Measurements from ENCODE around the gene CEND1.

Gene CEND1

GRCh38 chr11:811446-812245, 21.8 kb upstream of the CEND1 start:
- DNase-seq: no peak

- DNase-seq: no peak
Observed at GRCh38 chr11:810040-810567, 20.2 kb upstream of the CEND1 start.

DNA sequence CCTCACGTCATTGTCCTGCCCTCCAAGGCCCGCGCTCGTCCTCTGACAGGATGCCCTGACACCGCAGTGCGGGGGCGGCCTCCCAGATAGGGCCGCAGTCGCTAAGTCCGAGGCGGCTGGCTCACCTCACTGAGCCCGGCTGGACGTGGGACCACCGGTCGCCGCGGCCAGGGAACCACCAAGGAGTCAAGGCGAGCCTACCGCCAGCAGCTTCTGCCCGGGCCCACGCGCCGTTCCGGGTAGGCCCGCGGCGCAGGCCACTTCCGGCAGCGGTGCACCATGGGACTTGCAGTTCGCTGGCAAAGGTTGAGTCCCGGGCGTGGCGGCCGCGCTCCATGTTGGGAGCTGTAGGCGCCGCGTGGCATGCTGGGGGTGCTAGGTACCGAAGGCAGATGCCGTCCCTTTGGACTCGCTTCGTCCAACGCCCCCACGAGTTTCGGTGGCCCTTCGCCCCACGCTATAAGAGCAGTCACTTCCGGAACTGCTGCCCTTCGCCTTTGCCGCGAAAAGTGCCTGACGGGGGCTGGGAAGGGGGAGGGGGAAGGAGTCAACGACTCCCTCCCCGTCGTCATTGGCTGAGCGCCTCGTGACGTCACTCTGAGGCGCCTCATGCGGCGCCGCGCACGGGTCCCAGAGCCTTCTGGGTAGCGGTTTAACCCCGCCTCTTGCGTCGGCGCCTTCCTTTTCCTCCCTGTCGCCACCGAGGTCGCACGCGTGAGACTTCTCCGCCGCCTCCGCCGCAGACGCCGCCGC, 19.6 kb upstream of the CEND1 start, which contains the start of gene RPLP2:
Gene RPLP2 (plus strand): TSS at position 681 of the 753 bp plus-strand sequence. CDS start 268 bp downstream, outside the sequence.
- DNase-seq: peak; percentile 97

DNA sequence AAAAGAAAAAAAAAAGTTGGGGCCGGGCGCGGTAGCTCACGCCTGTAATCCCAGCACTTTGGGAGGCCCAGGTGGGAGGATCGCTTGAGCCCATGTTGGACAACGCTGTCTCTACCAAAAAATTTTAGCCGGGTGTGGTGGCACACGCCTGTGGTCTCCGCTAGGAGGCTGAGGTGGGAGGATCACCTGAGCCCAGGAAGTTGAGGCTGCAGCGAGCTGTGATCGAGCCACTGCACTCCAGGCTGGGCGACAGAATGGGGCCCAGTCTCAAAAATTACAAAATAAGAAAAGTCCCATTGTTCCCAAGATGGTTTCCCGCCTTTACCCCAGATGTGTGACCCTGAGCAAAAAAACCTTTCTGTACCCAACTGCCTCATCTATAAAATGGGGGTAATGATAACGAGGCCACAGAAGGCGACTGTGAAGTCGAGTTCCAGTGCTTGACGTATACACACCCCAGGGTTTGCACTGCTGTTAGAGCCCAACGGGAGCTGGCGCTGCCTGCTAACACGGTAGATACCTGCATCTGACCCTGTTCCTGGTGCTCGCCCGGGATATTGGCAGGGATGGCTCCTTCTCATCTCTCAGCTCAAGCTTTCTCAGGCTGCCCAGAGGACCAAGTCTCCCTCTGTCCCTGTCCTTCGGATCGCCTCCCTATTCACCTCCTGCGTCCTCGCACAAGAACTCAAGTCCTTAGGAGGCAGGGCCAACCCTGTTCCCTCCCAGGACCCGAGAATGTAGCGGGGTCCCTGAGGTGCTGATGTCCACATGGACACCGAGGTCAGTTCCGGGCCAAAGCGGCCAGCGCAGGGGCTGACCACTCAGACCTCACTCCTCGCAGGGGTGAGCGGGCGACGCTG, 18.8 kb upstream of the CEND1 start:
- no peak for DNase-seq

GRCh38 chr11:804599-804964, 14.7 kb upstream of the CEND1 start:
- no peak for DNase-seq

GRCh38 chr11:803770-804598, 14.1 kb upstream of the CEND1 start:
- no peak for DNase-seq

GRCh38 chr11:803467-803742, 13.5 kb upstream of the CEND1 start:
- no peak for DNase-seq

GRCh38 chr11:802693-803466, 13.0 kb upstream of the CEND1 start:
- DNase-seq: no peak

DNA sequence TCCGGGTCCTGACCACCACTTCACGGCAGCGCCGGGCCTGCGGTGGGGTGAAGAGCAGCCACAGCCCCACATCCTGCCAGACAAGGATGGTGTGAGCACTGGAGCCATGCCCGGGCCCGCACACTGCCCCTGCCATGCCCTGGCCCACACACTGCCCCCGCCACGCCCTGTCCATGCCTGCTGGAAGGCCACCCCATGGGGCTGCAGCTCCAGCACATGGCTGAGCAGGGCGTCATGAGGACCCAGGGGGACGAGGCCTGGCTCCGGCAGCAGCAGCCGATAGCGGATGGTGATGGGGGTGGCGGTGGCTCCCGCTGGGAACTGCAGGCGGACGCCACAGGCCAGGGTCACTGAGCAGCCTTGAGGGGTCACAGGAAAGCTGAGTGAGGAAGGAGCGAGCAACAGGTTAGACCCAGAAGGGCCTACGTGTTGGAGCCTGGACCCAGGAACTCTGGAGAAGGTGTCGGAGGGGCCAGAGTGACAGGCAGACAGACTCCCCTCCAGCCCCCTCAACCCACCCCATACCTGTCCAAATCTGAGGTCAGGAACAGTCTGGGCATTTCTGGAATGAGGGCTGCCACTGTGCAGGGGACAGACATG, 12.2 kb upstream of the CEND1 start:
- no peak for DNase-seq

DNA sequence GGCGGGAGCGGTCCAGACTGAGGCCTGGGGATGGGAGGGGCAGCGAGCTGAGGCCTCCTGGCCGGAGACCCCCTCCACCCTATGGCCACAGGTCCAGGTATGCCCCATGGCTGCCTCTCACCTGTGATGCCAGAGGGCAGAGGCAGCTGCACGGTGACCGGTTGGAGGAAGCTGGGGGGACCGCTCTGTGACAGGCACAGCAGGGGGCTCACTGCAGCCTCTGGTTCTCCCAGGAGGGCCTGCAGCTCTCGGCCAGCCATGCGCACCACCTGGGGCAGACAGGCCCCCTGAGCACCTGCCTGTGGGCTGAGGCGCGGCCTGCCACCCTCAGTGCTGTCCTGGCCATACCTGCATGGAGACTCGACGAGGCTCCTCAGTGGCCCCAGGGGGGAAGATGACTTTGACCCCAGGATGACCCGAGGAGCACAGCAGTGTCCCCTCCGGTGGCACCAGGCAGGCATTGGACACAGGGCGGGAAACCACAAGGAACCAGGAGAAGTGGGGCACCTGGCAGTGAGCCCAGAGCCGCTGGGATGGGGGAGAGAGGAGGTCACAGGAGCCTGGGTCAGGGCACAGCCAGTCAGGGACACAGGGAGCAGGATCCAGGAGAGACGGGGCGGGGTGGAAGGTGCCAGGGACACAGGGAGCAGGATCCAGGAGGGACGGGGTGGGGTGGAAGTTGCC, 11.3 kb upstream of the CEND1 start:
- DNase-seq: no peak

DNA sequence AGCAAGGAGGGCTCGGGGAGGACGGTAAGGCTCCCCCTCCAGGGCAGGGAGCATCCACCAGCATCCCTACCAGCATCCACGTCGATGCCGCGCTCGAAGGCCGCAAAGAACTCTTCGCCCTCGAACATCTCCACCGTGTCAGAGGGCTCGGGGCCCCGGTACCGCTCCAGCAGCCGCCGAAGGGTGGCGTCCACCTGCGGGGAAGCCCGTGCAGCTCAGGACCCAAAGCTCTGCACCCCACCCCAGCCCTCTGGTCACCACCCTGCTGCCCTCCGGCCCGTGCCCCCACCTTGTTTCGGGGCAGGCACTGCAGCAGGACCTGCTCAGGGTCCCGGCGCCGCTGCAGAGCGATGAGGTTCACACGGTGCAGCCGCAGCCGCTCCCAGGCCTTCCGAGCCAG, 10.6 kb upstream of the CEND1 start:
- no peak for DNase-seq

DNA sequence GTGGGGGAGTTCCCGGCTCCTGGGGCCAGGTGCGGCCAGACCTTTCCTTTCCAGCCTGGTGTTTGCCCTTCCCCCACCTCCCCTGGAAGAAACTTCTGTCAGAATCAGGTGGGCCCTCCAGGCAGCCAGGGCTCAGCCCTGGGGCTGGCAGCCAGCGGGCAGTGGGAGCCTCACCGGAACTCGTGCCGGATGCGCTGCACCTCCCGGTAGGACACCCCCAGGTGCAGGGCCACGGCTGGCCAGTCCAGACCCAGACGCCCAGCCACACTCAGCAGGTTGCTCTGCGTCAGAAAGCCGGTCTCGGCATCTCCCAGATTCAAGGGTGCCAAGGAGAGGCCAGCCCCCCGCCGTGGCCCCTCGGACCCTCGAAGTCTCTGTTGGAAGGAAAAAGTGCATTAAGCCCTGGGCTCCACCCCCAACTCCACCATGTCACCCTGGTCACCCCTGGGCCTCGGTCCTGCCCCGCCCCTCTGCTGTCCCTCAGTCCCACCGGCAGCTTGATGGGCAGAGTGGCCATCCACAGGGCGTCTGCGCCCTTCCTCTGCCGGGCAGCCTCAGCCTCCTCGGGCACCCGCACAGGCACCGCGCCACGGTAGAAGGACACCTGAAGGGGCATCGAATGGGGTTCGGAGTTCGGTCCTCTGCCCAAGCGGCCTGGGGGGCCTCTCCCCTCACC, 9.9 kb upstream of the CEND1 start:
- no peak for DNase-seq

DNA sequence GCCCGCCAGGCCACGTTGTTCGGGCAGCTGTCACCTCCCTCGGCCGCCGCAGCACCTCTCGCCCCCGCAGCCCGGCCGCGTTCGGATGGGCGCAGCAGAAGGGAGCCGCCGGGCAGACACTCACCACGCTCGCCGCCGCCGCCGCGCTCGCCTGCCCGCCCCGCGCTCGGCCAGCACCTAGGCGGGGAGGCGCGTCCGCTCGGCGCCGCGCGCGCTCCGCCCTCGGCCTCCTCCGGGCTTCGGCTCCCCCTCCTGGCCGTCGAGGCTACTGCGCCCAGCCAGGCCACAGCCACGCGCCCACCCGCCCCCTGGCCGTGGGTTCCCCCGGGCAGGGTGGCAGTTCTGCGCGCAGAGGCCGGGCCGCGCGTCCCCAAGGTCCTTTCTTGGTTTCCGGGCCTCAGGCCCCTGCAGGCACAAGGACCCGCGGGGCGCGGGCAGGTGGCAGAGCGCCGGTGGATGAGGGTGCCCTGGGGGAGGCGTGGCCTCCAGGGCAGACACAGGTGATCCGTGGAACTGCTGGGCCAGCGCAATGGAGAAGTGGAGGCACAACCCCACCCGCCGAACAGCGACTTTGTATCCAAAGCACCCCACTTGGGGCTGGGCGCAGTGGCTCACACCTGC, 8.3 kb upstream of the CEND1 start, which contains the start of gene SLC25A22:
Gene SLC25A22 (minus strand): TSS at position 189 of the 621 bp plus-strand sequence. CDS start 3,275 bp downstream, outside the sequence.
- DNase-seq: peak; percentile 76

- DNase-seq: peak; percentile 85
Observed at GRCh38 chr11:797296-798092, 7.6 kb upstream of the CEND1 start.

- no peak for DNase-seq
Observed at GRCh38 chr11:796565-797295, 6.8 kb upstream of the CEND1 start.

DNA sequence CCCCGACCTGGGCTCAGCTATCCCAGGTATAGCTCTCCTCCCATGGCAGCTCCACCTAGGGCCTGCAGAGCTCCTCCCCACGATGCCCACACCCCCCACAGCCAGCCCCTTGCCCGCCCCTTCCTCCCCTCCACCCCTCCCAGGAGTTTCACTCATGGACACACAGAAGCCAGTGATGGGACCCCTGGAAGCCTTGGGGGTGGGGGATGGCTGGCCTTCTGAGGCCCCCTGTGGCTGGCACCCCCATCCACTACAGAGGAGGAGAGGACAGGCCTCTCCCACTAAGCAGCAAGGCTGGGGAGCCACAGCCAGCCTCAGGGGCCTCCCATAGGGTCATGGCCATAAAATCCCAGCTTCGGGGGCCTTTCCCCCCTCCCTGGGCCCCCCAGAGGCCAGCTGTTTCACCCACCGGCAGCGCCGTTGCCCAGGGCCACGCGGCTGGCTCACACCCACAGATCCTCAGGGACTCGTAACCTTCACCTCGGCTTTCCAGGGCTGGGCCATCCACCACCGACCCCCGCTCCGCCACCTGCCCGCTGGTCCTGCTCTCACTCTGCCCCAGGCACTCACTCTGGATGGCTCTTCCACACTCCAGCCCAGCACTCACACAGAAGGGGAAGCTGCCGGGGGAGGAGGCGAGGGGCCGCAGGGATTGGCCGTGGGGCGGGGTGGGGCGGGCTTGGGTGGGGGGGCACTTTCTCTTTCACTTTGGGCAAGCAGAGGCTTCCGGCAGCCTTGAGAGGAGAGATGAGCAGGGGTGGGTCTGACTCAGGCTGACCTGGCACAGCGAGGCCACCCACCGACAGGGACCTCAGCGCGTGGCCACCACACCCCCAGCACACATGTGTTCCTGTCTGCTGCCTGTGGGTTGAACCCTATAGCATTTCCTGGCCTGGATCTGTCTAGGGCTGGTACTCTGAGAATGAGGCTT, 6.0 kb upstream of the CEND1 start:
- DNase-seq: peak; percentile 88

Measured in fibroblast of skin of right biceps (primary cell).